Lower leg skin (tissue), 3 donors: Measurements from ENCODE around the gene ACTA2.

Experiments
- CTCF ChIP-seq, 3 donors: fragments of 450-650 bp; IDR thresholded peaks; one replicate each; pipeline ENCODE4 v1.5.1; 2016; ENCODE audit warnings: antibody characterized with exemption in 3 of 3, mild to moderate bottlenecking in 3 of 3, moderate library complexity in 2 of 3
- POLR2A ChIP-seq, 2 donors: fragments of 450-650 bp; IDR thresholded peaks; one replicate each; pipeline ENCODE4 v1.6.1; 2016 to 2017; ENCODE audit warnings: antibody characterized with exemption in 2 of 2, mild to moderate bottlenecking in 1 of 2, moderate library complexity in 1 of 2

GRCh38 chr10:88933564-88933963, 19.0 kb downstream of the ACTA2 start:
- no peak for TF ChIP-seq CTCF (IDR thresholded peaks at IDR 0.05)
- no peak for TF ChIP-seq POLR2A (IDR thresholded peaks at IDR 0.05)
